Spleen (tissue), 7 donors: ENCODE measurements around the gene GARIN3.

ENCODE experiments used
- CTCF ChIP-seq, 11 experiments: fragments of 200-600 bp in 7 of 11; fragments of 450-650 bp in 4 of 11; sonication (generic) in 4 of 11; IDR thresholded peaks in 8 of 11; conservative IDR thresholded peaks in 3 of 11; 1 replicate in 7 of 11; 2 replicates in 4 of 11; pipeline versions ENCODE4 v1.4.0 to v1.8.0; 2016 to 2021; ENCODE audit warnings: antibody characterized with exemption in 11 of 11, inconsistent platforms in 4 of 11, mild to moderate bottlenecking in 1 of 11
- POLR2A ChIP-seq, 3 donors: fragments of 450-650 bp; IDR thresholded peaks; one replicate each; pipeline ENCODE4 v1.5.1; 2017; ENCODE audit warnings: antibody characterized with exemption in 3 of 3, mild to moderate bottlenecking in 1 of 3
- donor health status: DM: no; HTN: no; CAD: no; lungs with moderate emphysema.
- donor health status: DM: no; HTN: no; CAD: no.
- donor health status: DM: no; HTN: no; CAD: no.

GRCh38 chr5:157196045-157196444 lies 30.0 kb upstream of the GARIN3 start:
- no peak for TF ChIP-seq CTCF (IDR thresholded peaks at IDR 0.05 in 8 of 11, conservative IDR thresholded peaks at IDR 0.05 in 3 of 11)
- TF ChIP-seq POLR2A (IDR thresholded peaks at IDR 0.05), result no peak
